K562 (cell line): Measurements from ENCODE around the gene ERICH6. TPM values are rescaled to one million over a fixed set of nuclear protein-coding genes. Genes with fewer than 3 reads are reported as not detected.

Experiments used
- ATAC-seq: fragments of 200-7000 bp; cut with Tn5 transposase; 3 replicates; pipeline ENCODE4 v1.9.1; 2020; ENCODE audit warnings: moderate library complexity
- BruUV-seq: library from RNA; stranded (reverse); fragments of 400-500 nt; replicated peaks from 2 replicates; lab custom pipeline; 2021; lab: Mats Ljungman, UMichigan
- CTCF ChIA-PET: fragments of 300-600 bp; formaldehyde crosslinking; extraction: SDS; loops from one replicate; lab custom pipeline; 2021; ENCODE audit warnings: low intra/inter-chr PET ratio; lab: Yijun Ruan, JAX
- POLR2A ChIA-PET: fragments of 300-600, 350-650 bp; sonication (Branson Sonifier 250); formaldehyde crosslinking; extraction: SDS; loops from one replicate; lab custom pipeline; 2021; ENCODE audit warnings: antibody characterized with exemption, inconsistent platforms; lab: Yijun Ruan, JAX
- DNase-seq, 4 experiments: peaks; one replicate each; pipeline versions ENCODE4 v3.0.0 to v3.0.0-alpha.2; 2011 to 2018; ENCODE audit warnings: low spot score in 3 of 4, mixed read lengths in 3 of 4; ENCODE audit errors: extremely low read depth in 1 of 4
- FAIRE-seq: peaks from 2 replicates; lab custom pipeline; 2011; peaks lifted over from hg19 to GRCh38; lab: Jason Lieb, UNC
- H2AFZ ChIP-seq: 2 replicates; pipeline ENCODE4 v1.6.0; 2011; ENCODE audit warnings: low read depth, low read length, control low read depth, inconsistent platforms
- H3K27ac ChIP-seq: fragments of 200-600 bp; 3 replicates; pipeline ENCODE4 v1.8.0; 2011; ENCODE audit warnings: low read depth, mild to moderate bottlenecking, control low read depth, inconsistent platforms, low read length, moderate library complexity, mixed read lengths; ENCODE audit errors: extremely low read depth
- H3K27me3 ChIP-seq, 2 experiments: fragments of 300-600 bp in 1 of 2; 2 replicates in 1 of 2; 3 replicates in 1 of 2; pipeline versions ENCODE4 v1.6.0 to v1.8.0; 2011; ENCODE audit warnings: inconsistent platforms in 2 of 2, low read length in 2 of 2, mild to moderate bottlenecking in 1 of 2, mixed read lengths in 1 of 2, moderate library complexity in 1 of 2; ENCODE audit not compliant: control insufficient read depth in 2 of 2, insufficient read depth in 2 of 2
- H3K36me3 ChIP-seq: fragments of 300-600 bp; 3 replicates; pipeline ENCODE4 v1.8.0; 2011; ENCODE audit warnings: mild to moderate bottlenecking, low read length, inconsistent platforms; ENCODE audit not compliant: control insufficient read depth, insufficient read depth
- H3K4me1 ChIP-seq, 2 experiments: fragments of 200-600 bp in 1 of 2; replicated peaks in 1 of 2; 2 replicates in 1 of 2; 3 replicates in 1 of 2; pipeline versions ENCODE4 v1.5.1 to v1.8.0; 2011; ENCODE audit warnings: inconsistent platforms in 2 of 2, low read length in 2 of 2, mild to moderate bottlenecking in 1 of 2, mixed read lengths in 1 of 2, moderate library complexity in 1 of 2; ENCODE audit not compliant: control insufficient read depth in 2 of 2, insufficient read depth in 2 of 2
- H3K4me2 ChIP-seq: 2 replicates; pipeline ENCODE4 v1.6.1; 2011; ENCODE audit warnings: low read length, control low read depth, inconsistent platforms, mixed read lengths; ENCODE audit not compliant: insufficient read depth
- H3K4me3 ChIP-seq: fragments of 200-600 bp; sonication (generic), shearing (Covaris generic); 2 replicates; pipeline ENCODE4 v1.5.1; 2016; ENCODE audit warnings: control low read depth, inconsistent platforms
- H3K79me2 ChIP-seq: fragments of 200-600 bp; 3 replicates; pipeline ENCODE4 v1.8.0; 2011; ENCODE audit warnings: low read length, inconsistent platforms; ENCODE audit not compliant: control insufficient read depth, insufficient read depth
- H3K9ac ChIP-seq, 2 experiments: 2 replicates each; pipeline versions ENCODE4 v1.6.0 to v1.6.1; 2011; ENCODE audit warnings: low read depth in 2 of 2, low read length in 2 of 2, control low read depth in 1 of 2, inconsistent platforms in 1 of 2, mild to moderate bottlenecking in 1 of 2, mixed read lengths in 1 of 2; ENCODE audit not compliant: insufficient read depth in 1 of 2
- H3K9me1 ChIP-seq: one replicate; pipeline ENCODE4 v1.6.0; 2011; ENCODE audit warnings: inconsistent platforms, mild to moderate bottlenecking, low read length, moderate library complexity; ENCODE audit not compliant: control insufficient read depth, insufficient read depth
- H3K9me3 ChIP-seq: replicated peaks from 2 replicates; pipeline ENCODE4 v1.5.1; 2011; ENCODE audit warnings: low read depth, low read length, inconsistent platforms; ENCODE audit not compliant: control insufficient read depth, insufficient read depth
- H4K20me1 ChIP-seq: replicated peaks from 2 replicates; pipeline ENCODE4 v1.6.1; 2011; ENCODE audit warnings: low read length, inconsistent platforms, mixed read lengths; ENCODE audit not compliant: control insufficient read depth, insufficient read depth
- BRF1 ChIP-seq: IDR thresholded peaks from 3 replicates; pipeline ENCODE4 v1.6.1; 2011; ENCODE audit warnings: borderline replicate concordance, mild to moderate bottlenecking; ENCODE audit not compliant: insufficient read length; ENCODE audit errors: extremely low read depth
- C11orf30 ChIP-seq: fragments of 450-650 bp; IDR thresholded peaks from 2 replicates; pipeline ENCODE4 v1.6.1; 2016; ENCODE audit warnings: low read depth, mild to moderate bottlenecking
- CXXC5 ChIP-seq: fragments of 250-450 bp; sonication (Bioruptor Pico); IDR thresholded peaks from 2 replicates; pipeline ENCODE4 v1.8.0; 2022; ENCODE audit warnings: inconsistent platforms, mild to moderate bottlenecking, moderate library complexity
- ERF ChIP-seq: fragments of 450-650 bp; formaldehyde crosslinking; IDR thresholded peaks from 2 replicates; pipeline ENCODE4 v1.4.0; 2020; ENCODE audit warnings: mild to moderate bottlenecking, mixed read lengths
- HNRNPL ChIP-seq: fragments of 200-400 bp; formaldehyde crosslinking; IDR thresholded peaks from 2 replicates; pipeline ENCODE4 v1.6.1; 2017; ENCODE audit warnings: low read depth, mild to moderate bottlenecking, low read length
- IRF9 ChIP-seq: fragments of 450-650 bp; IDR thresholded peaks from 2 replicates; pipeline ENCODE4 v1.6.1; 2016; ENCODE audit warnings: missing biosample characterization, missing genetic modification characterization
- L3MBTL2 ChIP-seq: fragments of 450-650 bp; IDR thresholded peaks from 2 replicates; pipeline ENCODE4 v1.6.1; 2016; ENCODE audit warnings: mild to moderate bottlenecking, moderate library complexity
- MAFG ChIP-seq: fragments of 450-650 bp; conservative IDR thresholded peaks from 2 replicates; pipeline ENCODE4 v1.6.1; 2016; ENCODE audit warnings: missing genetic modification characterization, missing compliant biosample characterization
- MEIS2 ChIP-seq: fragments of 450-650 bp; IDR thresholded peaks from 2 replicates; pipeline ENCODE4 v1.6.1; 2014; ENCODE audit warnings: mild to moderate bottlenecking; ENCODE audit not compliant: partially characterized antibody
- NFE2 ChIP-seq: IDR thresholded peaks from 2 replicates; pipeline ENCODE4 v1.6.1; 2014; ENCODE audit warnings: antibody characterized with exemption, low read depth
- NFE2L1 ChIP-seq: fragments of 450-650 bp; IDR thresholded peaks from 2 replicates; pipeline ENCODE4 v1.6.1; 2016; ENCODE audit warnings: missing genetic modification characterization, low read depth, mild to moderate bottlenecking, missing compliant biosample characterization, moderate library complexity, borderline replicate concordance
- NRF1 ChIP-seq, 2 experiments: fragments of 450-650 bp; IDR thresholded peaks in 1 of 2; conservative IDR thresholded peaks in 1 of 2; 2 replicates each; pipeline ENCODE4 v1.6.1; 2014; ENCODE audit warnings: mild to moderate bottlenecking in 2 of 2
- POLR3G ChIP-seq: IDR thresholded peaks from 2 replicates; pipeline ENCODE4 v1.6.1; 2011; ENCODE audit not compliant: insufficient read length, insufficient replicate concordance; ENCODE audit errors: extremely low read depth
- ZC3H4 ChIP-seq: sonication (generic); formaldehyde crosslinking; IDR thresholded peaks from 2 replicates; pipeline ENCODE4 v1.9.0; 2021; ENCODE audit warnings: missing genetic modification reagents, borderline replicate concordance
- ZNF232 ChIP-seq: sonication (generic); formaldehyde crosslinking; IDR thresholded peaks from 2 replicates; pipeline ENCODE4 v1.8.0; 2022; ENCODE audit warnings: mild to moderate bottlenecking, missing genetic modification reagents
- ZNF316 ChIP-seq: fragments of 450-650 bp; IDR thresholded peaks from 2 replicates; pipeline ENCODE4 v1.6.1; 2016
- ZNF766 ChIP-seq: fragments of 200-800 bp; sonication (Bioruptor generic); conservative IDR thresholded peaks from 2 replicates; pipeline ENCODE4 v1.6.1; 2016; ENCODE audit warnings: missing genetic modification characterization, missing compliant biosample characterization
- WGBS: fragments of 100-300 bp; shearing (Covaris generic); methylation state at CpG from one replicate; pipeline ENCODE4 v1.1.6; 2016; ENCODE audit warnings: low coverage, mixed read lengths; ENCODE audit not compliant: insufficient coverage; ENCODE audit errors: missing lambda C conversion rate; 5-methylcytosine and 5-hydroxymethylcytosine counted together
- in situ Hi-C: fragments of 300-500 bp; cut with MboI; formaldehyde crosslinking; loops from 4 replicates; pipeline ENCODE4 v1.15.0; 2018; ENCODE audit warnings: inconsistent platforms, mixed read lengths
- intact Hi-C: fragments of 100-400 bp; cut with micrococcal nuclease; formaldehyde crosslinking; loops from 2 replicates; pipeline ENCODE4 v1.14.2; 2022
- polyA plus RNA-seq, 8 experiments: library from polyadenylated mRNA; depleted of rRNA in 4 of 8; stranded (reverse) in 5 of 8; unstranded in 3 of 8; fragments of >200 nt; fragmentation: Nextera tagmentation in 2 of 8; fragmentation: Illumina TruSeq in 1 of 8; extraction: Ambion mirVana in 2 of 8; extraction: Trizol in 1 of 8; gene quantifications; 2 replicates each; pipeline versions ENCODE4 v1.2.1 to v1.2.3, GENCODE V29; 2011 to 2014; ENCODE audit warnings: inconsistent platforms in 1 of 8, missing spikeins in 1 of 8
- total RNA-seq, 7 experiments: library from RNA; depleted of rRNA in 6 of 7; stranded (reverse); fragments of >200 nt in 6 of 7; fragmentation: Illumina TruSeq in 2 of 7; extraction: Trizol in 2 of 7; gene quantifications; 2 replicates each; pipeline versions ENCODE4 v1.2.1 to v1.2.3, GENCODE V29; 2011 to 2021; ENCODE audit warnings: low replicate concordance in 1 of 7

ERICH6 gene
- total and polyA plus RNA-seq, 9 of the 15 experiments (the other 6 are each of a cell fraction or from before 2014, with no cell fraction given), result not detected

DNA sequence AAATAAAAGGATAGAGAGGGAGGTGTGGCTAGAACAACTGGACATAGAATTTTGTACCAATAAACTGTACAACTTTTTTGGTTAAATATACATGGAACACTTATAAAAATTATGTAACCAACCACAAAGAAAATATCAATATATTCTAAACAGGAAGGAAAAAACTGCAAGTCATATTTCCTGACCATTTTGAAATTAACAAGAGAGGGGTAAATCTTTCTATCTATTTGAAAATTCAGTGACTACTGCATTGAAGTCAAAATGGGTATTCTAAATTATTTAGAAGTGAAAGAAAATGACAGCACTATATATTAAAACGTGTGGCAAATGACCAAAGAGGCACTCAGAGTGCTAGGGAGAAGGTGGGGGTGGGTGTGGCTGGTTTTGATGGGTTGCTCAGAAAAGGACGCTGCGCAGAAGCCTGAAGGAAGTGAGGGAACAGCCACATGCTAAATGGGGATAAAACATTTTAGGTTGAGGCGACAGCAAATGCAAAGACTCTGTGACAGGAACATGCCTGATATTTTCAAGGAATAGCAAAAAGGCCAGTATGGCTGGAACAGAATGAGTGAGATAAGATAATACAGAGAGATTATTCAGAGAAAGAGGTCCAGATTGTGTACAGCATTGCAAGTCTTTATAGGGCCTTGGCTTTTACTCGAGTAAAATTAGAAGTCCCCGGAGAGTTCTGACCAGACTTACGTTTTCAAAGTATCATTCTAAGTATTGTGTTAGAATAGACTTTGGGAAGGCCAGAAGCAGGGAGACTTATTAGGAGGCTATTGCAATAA is 41.1 kb downstream of the ERICH6 start:
- POLR2A ChIA-PET, result no interaction called here
- BruUV-seq, result no TSS peak
- WGBS, result 4% methylated on average over 7 of the region's 7 CpGs
- Histone ChIP-seq H3K4me2 (no peak overlapping the region), H3K9me3 (no peaks in the 10 kb centered on the region), H3K79me2 (no peaks in the 10 kb centered on the region), H2AFZ (peak overlapping the region; percentile 58), H3K36me3 (no peaks in the 10 kb centered on the region), H3K9ac (no peak overlapping the region)
- ATAC-seq, result peak; percentile 66
- no peak for FAIRE-seq
- TF ChIP-seq POLR3G (no peak), BRF1 (no peak), ERF (CRISPR knock-in tag) (no peak), C11orf30 (peak; percentile 64), MEIS2 (peak; percentile 4), NRF1 (conservative IDR thresholded peaks at IDR 0.05 in 1 of 2, IDR thresholded peaks at IDR 0.05 in 1 of 2) (peak; percentile 71 to 76), ZC3H4 (no peak), ZNF232 (CRISPR knock-in tag) (no peak), NFE2 (peak; percentile 57), HNRNPL (no peak), NFE2L1 (tag) (0 out of 2 replicates have a peak, but pooled peaks have one; percentile 4), ZNF766 (CRISPR knock-in tag) (no peak), MAFG (tag) (peak; percentile 64), CXXC5 (CRISPR knock-in tag) (no peak), L3MBTL2 (peak; percentile 54), IRF9 (tag) (no peak), ZNF316 (peak; percentile 76)
- TF ChIP-seq, all 486 proteins: peak for 8
- Histone ChIP-seq H3K9me1 (no peaks in the 10 kb centered on the region), H3K27me3 (peaks cover 3 to 9% of the 10 kb centered on the region in 2 experiments; a peak in 3 of 5 replicates), H3K4me1 (peaks cover 0 to 8% of the 10 kb centered on the region in 2 experiments; a peak in 4 of 5 replicates), H3K27ac (no peak overlapping the region), H3K4me3 (no peak overlapping the region), H4K20me1 (no peaks in the 10 kb centered on the region)
- in situ Hi-C loops (no loop called here), intact Hi-C loops (no loop called here)
- CTCF ChIA-PET, result no interaction called here
- peak in 2 of 4 experiments; percentile 17 to 41 for DNase-seq
